ENCODE data around the gene IQGAP2. TPM values are rescaled to one million over a fixed set of nuclear protein-coding genes. Genes with fewer than 3 reads are reported as not detected.

IQGAP2 gene
- total RNA-seq, 1 donor from 2014 or later, result 43.5 TPM

- DNase-seq, result no peak
Measured at GRCh38 chr5:76747706-76748105, 344.6 kb downstream of the IQGAP2 start.

- no peak for DNase-seq
Measured at GRCh38 chr5:76751291-76751690, 348.2 kb downstream of the IQGAP2 start.

- DNase-seq, result no peak
Measured at GRCh38 chr5:76754668-76755078, 351.6 kb downstream of the IQGAP2 start.

- DNase-seq, result no peak
Measured at GRCh38 chr5:76755779-76756637, 352.9 kb downstream of the IQGAP2 start.

GRCh38 chr5:76757049-76757448 is 354.0 kb downstream of the IQGAP2 start:
- DNase-seq, result no peak

Small RNA genes within 50 kb of the gene (small RNA-seq; reads per million reads assigned to genes)
- not detected for gene RF02154 (ENCODE audit: low replicate concordance)
- not detected for gene RF02155 (ENCODE audit: low replicate concordance)

Other genes starting within 250 kb of the IQGAP2 start
- gene F2RL2, start 220.1 kb downstream of the IQGAP2 start, total RNA-seq, result 12.3 TPM